Activated CD8-positive, alpha-beta memory T cell treated with anti-CD3 and anti-CD28 coated beads for 48 hours (primary cell): ENCODE measurements around the gene RAMP1.
"Not testable (repeated sequence)": the region's sequence is repeated elsewhere in the genome, so short reads cannot be mapped to it uniquely, and the experiment has no call there.

Source experiments
- DNase-seq, 3 experiments: peaks; one replicate each; pipeline ENCODE4 v3.0.0-alpha.2; 2020; ENCODE audit warnings: low read depth in 2 of 3, low spot score in 2 of 3

The RAMP1 gene

DNA sequence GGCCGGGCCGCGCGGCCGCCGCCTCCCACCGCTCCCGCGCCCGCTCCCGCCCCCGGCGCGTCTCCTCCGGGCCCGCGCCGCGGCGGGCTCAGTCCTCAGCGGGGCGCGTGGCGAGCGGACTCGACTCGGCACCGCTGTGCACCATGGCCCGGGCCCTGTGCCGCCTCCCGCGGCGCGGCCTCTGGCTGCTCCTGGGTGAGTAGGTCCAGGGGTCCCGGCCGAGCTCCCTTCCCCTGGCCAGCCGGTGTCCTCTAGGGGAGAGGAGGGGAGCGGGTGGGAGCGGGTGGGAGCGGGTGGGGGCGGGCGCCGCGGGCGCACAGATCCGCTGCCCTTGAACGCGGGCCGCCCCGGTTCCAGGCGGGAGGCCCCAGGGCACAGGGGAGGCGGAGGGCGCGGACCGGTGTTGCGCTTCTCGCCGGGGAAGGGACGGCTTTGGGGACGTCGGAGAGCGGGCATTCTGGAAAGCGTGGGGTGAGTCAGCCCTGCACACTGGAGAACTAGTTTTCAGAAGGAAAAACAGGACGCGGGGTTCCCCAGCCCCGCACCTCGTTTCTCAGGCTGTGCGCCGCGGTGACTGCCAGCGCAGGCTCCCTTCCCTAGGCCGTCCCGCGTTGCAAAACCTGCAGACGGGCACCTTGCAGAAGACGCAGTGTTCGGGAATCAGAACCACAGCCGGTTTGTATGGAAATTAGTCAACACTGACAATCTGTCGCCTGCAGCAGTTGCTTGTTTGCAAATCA is at the start of gene RAMP1:
Gene RAMP1 (plus strand): TSS at position 91 of the 740 bp plus-strand sequence. CDS start 53 bp downstream, at position 144.
- DNase-seq = no peak

DNA sequence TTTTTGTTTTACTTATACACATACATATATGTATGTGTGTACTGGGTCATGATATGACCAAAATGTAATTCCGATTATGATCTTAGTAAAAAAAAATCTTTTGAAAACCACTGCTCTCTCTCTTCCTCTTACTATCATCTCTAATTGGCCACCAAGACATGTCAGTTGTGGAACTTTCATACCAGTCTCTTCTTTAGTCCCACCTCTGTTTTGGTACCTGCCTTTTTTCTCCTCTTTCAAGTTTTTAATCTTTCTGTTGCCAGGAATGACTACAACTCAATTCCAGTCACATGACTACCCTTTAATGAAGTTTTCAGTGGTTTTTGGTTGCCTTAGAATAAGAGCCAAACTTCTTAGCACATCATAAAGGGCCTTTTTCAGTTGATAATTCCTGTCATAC is 43.8 kb upstream of the RAMP1 start:
- no peak for DNase-seq

DNA sequence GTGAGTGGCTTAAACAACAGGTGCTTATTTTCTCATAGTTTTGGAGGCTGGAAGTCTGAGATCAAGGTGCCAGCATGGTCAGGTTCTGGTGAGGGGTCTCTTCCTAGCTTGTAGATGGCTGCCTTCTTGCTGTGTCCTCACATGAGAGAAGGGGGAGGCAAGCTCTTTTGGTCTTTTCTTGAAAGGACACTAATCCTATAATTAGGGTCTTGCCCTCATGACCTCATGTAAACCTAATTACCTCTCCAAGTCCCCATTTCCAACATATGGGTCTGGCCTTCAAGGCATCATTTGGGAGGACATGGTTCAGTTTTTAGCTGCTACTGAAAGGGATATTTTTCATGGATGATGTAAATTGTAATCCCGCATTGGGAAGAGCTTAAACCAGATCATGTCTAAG is 42.9 kb upstream of the RAMP1 start:
- no peak for DNase-seq

DNA sequence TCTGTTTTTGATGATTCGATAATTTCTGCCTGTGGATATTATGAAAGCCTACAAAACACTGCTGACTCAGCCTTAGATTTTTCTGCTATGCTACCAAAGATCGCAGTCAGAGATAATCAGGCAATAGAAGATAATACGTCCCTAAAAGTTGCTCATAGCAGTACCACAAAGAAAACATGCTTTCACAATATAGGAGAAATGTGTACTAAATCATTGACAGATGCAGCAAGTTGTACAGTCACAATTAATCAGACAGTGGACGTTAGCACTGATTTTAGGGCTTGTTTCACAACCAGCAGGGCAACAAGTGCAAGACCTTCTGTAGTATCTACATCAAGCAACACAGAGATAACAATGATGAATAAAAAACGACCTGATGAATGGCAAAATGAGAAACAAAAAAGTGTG is 41.4 kb upstream of the RAMP1 start:
- DNase-seq = no peak

DNA sequence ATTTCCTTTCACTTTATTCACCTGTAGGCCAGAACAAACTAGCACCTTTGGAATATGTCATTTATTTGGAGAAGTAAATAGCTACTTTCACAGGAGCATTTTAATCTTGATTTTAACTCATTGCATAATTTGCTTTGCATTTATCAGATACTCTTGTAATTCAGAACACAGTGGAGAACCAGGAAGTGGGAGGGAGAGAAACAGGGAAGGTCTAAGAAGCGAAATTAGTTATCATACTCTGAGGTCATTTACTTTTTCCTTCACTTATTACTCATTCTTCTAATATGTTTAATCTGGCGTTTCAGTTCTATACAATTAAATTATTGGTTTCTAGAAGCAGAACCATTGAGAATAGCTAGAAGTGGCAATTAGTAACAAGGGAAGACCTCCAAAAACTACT is 40.2 kb upstream of the RAMP1 start:
- DNase-seq = no peak

DNA sequence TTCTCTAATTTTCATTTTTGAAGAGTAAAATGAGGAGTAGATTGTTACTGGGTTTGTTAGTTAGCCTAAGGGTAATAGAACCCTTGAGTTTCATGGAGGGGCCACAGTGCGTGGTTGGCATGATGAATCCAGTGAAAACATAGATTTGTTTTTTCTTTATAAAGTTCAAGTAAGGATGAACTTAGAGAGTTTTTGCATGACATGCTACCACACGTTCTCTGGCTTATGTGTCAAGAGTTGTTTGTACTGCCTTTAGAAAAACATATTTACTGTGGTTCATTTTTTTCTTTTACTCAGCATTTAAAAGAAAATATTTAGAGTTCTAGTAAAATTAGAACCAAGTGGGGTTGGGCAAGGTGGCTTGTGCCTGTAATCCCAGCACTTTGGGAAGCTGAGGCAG is 39.0 kb upstream of the RAMP1 start:
- DNase-seq = no peak

DNA sequence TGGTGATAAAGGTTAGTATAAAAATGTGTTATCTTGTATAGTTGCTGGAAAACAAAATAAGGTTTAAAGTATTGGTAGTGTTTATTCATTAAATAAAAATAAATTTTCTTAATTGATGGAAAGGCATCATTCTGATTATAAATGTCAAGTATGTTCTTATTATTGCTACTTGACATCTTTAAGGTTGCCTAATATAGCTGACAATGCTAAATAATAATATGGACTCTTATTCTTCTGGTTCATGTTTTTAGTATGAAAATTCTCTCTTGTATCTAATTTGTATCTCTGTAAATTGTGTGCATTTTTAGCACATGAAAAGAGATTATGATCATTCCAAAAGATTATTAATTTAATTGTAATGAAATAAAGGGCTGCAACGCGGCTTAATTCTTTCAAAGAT is 35.9 kb upstream of the RAMP1 start:
- no peak for DNase-seq

DNA sequence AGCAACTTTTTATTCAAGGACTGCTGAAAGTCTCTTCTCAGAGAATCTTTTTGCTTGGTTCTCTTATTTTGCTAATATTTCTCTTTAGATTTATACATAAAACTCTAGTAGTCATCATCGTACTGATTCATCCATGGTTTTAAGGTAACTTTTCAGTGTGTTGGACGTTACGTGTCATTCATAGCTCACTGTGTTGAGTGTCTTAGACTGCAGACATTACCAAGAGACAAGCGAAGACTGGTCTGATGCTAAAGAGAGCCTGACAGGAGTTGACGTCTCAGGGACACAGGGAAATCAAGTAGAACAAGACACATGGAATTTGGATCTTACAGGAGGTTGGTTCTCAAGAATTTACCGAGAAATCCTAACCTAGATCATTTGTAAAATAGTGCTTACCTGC is 35.3 kb upstream of the RAMP1 start:
- DNase-seq = no peak

DNA sequence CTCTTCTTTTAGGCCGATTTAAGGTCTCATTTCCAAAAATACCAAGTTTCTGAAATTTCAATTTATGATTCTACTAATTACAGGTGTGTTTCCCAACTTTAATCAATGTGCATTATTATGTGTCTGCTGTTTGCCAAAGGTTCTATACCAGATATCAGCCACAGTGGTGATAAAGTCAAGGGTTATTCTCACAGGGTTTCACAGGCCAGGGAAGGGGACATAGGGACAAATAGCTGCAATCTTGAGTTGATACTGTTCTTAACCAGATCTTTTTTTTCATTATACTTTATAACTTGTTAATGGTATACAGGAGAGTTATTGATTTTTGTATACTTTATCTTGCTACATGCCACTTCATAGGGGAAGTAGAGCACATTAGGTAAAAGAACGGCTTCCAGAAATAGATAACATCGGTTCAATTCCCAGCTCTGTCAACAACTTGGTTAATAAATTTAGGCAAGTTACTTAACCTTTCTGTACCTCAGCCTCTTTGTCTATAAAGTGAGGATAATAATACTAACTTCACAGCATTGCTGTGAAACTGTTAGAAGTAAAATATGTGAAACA is 31.9 kb upstream of the RAMP1 start:
- DNase-seq = no peak

DNA sequence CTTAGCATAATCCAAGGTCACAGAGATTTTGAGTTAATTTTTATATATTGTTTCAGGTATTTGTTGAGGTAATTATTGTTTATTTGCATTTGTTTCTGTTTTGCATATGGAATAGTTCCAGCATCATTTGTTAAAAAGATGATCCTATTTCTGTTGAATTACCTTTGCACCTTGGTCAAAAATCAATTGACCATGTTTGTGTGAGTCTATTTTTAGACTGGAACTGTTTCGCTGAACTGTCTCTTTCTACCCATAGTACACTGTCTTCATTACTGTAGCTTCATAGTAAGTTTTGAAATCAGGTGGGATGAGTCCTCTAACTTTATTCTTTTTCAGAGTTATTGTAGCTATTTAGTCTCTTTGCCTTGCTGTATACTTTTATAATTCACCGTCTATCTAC is 28.9 kb upstream of the RAMP1 start:
- DNase-seq = no peak

DNA sequence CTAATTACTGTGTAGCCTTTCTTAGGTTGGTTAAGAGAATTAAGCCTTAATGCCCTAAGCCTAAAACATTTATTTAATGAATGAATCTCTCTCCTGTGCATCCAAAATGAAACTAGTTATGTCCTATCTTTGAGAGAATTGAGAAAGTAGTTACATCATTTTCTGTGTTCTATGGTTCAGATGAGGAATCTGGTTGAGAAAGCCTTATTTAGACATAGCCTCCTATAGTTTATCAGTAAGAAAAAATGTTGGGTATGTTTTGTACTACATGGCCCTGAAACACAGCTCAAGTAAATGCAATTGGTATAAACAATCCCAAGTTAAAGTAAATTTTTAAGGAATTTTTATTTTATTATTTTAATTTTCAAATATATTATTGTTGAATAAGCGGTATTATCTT is 25.9 kb upstream of the RAMP1 start:
- DNase-seq = no peak

DNA sequence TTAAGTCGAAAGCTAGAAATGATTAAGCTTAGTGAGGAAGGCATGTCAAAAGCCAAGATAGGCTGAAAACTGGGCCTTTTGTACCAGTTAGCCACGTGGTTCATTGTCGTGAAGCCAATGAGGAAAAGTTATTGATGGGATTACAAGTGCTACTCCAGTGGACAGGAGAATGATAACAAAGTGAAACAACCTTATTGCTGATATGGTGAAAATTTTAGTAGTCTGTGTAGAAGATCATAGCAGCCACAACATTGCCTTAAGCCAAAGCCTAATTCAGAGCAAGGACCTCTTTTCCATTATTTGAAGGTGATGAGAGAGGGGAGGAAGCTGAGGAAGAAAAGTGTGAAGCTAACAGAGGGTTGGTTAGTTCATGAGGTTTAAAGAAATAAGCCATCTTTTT is 24.1 kb upstream of the RAMP1 start:
- no peak for DNase-seq

DNA sequence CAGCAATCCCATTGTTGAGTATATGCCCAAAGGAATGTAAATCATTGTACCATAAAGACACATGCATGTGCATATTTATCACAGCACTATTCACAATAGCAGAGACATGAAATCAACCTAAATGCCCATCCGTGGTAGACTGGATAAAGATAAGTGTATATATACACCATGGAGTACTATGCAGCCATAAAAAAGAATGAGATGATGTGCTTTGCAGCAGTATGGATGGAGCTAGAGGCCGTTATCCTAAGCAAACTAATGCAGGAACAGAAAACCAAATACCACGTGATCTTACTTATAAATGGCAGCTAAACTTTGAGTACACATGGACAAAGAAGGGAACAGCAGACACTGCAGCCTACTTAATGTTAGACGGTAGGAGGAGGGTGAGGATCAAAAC is 18.4 kb upstream of the RAMP1 start:
- DNase-seq = no peak

DNA sequence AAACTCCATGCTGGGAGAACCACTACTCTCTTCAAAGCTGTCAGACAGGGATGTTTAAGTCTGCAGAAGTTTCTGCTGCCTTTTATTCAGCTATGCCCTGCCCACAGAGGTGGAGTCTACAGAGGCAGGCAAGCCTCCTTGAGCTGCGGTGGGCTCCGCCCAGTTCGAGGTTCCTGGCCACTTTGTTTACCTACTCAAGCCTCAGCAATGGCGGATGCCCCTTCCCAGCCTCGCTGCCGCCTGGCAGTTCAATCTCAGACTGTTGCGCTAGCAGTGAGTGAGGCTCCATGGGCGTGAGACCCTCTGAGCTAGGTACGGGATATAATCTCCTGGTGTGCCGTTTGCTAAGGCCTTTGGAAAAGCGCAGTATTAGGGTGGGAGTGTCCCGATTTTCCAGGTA is 10.5 kb upstream of the RAMP1 start:
- DNase-seq = not testable (repeated sequence)

DNA sequence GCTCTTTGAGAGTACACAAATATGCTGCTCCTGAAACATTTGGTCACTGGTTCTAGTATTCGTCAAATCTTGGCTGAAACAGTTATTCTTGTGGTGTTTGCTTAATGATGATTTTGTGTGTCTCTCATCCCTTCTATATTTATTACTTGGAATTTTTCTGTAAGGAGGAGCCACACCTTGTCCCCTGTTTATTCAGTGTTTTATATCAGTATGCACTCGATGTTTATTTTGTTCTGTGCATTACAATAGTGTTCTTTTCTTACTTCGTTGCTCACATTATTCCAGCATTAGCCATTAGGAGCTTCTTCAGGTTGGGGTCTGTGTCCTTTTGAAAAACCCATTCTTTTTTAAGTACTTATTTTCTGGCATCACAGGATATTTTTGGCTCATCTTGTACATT is 5.1 kb upstream of the RAMP1 start:
- DNase-seq = no peak

DNA sequence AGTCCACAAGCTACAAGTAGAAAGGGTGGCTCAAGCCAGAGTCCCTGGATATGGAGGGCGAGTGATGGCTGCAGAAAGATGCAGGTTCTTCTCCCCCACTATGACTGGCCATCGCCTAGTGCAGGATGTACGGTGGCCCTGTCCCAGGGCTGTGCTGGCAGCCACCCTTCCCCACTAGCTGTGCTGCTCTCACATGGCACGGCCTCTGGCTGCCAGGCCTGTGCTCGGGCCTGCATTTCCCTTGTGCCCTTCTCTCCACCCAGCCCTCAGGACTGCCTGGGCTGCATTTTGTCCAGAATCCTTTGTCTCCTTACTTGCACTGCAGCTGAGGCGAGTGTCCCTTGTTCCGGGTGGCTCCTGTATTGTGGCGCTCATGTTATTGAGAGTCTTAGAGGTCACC is 1.6 kb upstream of the RAMP1 start:
- no peak for DNase-seq

DNA sequence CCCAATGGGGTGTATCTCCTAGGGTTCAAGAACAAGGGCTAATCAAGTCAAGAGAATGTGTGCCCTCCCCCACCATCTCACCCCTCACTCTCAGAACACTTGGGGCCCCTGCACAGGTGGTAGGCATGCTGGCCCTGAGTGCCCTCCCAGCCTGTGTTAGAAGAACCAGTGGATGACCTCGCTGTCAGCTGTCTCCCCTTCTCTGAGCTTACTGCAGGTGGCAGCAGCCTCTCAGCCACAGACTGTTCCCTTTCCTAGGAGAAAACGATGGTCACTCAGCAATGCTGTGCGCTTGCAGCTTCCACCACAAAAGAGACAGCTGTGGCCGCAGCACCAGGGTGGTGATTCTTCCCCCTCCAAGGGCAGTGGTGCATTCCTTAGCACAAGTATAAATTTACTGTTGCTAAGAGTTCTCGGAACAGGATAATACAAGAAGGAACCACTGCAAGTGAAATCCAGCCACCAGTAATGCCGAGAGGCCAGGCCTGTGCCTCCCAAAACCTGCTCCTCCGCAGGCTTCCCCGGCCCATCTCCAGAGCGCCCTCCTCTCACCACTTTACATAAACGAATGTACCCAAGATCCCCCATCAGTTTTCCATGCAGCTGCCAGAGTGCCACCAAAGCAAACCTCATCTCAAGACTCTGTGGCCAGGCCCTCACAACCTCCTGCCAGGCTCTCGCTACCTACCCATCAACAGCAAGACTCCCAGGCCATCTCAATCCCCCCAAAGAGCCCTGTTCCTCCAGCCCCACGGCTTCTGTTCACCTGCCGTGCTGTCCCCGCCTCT is 935 bp upstream of the RAMP1 start:
- DNase-seq = no peak

DNA sequence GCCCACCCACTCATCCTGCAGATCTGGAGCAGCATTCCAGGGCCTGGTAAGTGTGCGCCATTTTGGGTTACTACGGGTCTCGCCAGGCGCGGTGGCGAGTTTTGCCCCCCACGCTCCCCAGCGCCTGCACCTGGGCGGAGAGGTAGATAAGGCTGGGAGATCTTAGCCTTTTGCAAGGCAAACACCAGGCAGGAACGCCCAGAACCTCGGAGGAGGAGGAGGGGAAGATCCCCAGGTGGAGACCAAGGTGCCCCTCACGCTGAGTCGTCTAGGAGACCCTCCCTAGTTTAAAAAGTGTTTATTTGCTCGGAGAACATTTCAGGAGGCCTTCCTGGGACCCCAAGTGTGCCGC is 365 bp upstream of the RAMP1 start:
- DNase-seq = no peak

DNA sequence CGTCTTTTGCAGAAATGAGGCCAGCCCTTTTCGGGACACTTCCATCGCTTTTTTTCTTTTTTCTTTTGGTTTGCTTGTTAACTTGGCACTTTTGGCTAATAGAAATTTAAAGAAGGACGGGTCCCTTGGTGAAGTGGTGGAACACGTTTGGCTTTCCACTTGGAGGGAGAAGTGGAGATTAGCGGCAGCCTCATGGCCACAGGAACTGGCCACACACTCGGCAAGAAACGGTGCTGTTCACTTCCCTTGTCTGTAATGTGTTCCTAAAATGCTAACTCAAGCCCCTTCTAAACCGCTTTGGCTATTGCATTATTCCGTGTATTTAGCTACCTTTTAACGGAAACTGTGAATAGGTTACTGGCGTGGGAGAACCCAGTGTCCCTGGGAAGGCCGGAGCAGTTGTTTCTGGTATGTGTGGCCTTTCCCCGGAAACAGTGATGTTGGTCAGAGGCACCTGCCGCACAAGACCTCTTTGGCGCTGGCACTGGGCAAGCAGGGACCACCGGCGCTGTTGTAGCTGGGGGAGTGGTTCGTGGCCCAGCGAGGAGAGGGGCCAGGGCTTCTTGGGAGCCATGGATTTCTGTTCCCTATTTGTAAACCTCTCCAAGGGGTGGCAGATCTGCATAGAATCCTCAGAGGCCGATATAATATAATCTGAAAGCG is 981 bp downstream of the RAMP1 start:
- DNase-seq = no peak

DNA sequence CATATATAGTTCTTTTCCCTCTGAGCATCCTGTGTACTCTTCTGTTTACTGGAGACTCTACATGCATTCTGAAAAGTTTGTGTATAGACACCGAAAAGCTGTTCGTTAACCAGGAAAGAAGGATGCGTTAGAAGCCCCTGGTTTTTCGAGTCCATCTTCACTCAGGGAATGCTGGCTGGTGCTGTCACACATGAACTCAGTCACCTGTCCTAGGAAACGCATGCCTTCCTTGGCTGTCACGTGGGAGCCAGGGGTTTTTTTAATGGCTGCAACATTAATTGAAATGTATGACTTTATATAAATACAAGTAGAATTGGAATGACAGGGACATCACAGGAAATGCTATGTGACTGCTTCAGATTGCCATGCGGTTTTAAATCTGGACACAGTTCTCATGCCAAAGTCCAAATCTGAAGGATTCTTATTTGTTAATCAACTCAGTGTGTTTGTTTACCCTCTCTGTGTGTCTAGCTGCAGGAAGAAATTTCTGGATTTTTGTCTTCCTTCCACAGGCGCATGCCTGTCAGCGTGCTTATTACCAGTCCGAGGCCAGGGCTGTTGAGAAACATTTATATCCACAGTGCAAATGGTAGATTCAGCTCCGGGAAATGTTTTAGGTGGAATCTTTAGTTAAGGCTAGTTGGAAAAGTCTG is 2.6 kb downstream of the RAMP1 start:
- DNase-seq = no peak

DNA sequence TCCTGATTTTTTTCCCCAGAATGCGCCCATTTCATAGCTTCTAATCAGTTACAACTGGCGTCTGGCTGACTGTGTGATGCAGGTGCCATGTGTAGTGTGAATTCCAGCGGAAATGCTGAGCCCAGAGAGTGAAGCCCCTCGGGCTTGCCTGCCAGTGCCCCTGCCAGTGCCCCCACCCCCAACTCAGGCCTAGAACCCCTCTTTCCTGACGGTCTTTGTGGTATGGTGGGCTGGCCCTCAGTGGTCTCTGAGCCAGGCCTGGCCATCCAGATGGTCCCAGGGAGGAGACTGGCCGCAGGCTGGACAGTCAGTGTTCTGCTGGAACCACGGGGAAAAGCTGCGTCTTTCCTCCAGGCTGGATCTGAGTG is 3.1 kb downstream of the RAMP1 start:
- no peak for DNase-seq

DNA sequence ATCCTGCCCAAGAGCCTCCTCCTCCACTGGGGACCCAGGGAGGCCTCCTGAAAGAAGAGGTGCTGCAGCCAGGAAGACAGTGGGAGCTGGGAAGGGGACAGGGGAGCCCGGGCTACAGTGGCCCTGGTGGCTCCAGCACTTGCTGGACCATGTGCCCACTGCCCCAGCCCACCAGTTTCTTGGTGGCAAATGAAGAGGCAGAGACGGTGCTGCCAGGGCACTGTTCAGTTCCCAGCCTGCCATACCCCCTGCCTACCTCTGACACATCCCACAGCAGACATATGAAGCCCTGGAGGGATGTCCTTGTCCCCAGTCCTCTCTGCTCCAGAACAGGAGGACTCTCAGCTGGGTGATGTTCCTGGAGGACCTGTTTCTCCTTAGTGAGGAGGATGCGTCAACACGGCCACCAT is 3.7 kb downstream of the RAMP1 start:
- DNase-seq = no peak
